HG02759 (cell line): ENCODE results near the gene PIP5K1A.
"Not testable (repeated sequence)": the region's sequence is repeated elsewhere in the genome, so short reads cannot be mapped to it uniquely, and the experiment has no call there.

Source experiments
- ATAC-seq: cut with Tn5 transposase; IDR thresholded peaks from one replicate; pipeline ENCODE4 v1.9.1; 2021; ENCODE audit warnings: mild to moderate bottlenecking, moderate library complexity; ENCODE audit not compliant: unreplicated experiment

PIP5K1A gene

GRCh38 chr1:151254217-151255213 lies 56.2 kb downstream of the PIP5K1A start, which contains the start of gene PSMD4:
Gene PSMD4 (plus strand): TSS chr1:151254734. CDS start chr1:151254783, 49 bp downstream.
- peak; percentile 94 for ATAC-seq

GRCh38 chr1:151255381-151255780 lies 57.0 kb downstream of the PIP5K1A start:
- ATAC-seq = no peak

DNA sequence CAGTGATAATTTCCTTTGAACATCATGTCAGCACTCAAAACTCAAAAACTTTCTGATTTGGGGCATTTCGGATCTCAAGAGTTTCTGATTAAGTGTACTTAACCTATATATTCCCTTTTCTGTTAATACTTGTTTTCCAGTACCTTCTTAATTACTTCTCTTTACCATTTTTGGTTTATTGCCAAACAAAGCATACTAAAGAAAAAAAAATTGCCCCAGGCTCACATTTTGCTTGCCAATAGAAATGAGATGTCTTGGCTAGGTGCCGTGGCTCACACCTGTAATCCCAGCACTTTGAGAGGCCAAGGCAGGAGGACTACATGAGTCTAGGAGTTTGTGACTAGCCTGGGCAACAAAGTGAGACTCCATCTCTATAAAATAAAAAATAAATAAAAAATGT lies 61.0 kb downstream of the PIP5K1A start:
- ATAC-seq = no peak

DNA sequence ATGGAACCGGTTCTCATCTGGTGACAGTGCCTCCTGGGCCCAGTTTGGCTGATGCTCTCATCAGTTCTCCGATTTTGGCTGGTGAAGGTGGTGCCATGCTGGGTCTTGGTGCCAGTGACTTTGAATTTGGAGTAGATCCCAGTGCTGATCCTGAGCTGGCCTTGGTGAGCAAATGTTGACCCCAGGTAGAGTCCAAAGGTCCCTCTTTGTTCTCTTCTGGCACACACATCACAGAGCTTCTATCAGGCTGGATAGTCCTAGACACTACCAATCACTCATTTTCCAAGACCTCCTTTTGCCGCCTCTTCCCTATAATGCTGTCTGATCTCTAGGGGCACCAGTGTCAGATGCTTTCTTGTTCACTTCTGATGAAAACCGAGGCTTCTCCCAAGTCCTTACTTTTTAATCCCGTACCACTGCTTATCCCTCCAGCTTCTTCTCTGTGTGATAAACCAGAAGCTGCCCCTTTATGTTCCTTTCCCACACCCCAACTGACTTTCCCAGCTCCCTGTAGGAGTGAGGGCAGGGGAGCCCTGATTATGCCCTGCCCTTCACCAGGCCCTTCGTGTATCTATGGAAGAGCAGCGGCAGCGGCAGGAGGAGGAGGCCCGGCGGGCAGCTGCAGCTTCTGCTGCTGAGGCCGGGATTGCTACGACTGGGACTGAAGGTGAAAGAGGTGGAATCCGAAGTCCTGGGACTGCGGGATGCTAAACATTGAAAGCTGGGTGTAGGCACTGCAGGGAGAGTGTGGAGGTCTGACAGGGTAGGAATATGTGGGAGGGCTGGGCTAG lies 67.3 kb downstream of the PIP5K1A start:
- no peak for ATAC-seq

GRCh38 chr1:151266315-151266714 lies 68.0 kb downstream of the PIP5K1A start:
- no peak for ATAC-seq

- no peak for ATAC-seq
Observed at GRCh38 chr1:151266821-151267220, 68.5 kb downstream of the PIP5K1A start.

DNA sequence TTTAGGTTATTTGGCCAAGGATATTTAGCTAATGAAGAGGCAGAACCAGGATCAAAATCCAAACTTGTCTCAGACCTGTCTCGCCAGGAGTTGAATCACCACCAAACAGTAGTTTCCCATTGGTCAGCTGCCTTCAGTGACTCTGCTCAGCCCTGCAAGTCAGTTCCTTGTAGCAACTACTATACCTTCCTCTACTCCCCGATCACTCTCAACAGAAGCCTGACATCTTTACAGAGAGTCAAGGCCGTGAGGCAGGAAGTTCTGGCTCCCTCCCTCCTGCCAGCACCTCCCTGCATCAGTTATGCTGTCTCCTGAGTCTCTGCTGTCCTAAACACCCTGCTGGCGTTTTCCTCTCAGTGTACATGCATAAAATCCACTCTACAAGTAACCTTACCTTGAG lies 69.4 kb downstream of the PIP5K1A start:
- ATAC-seq = no peak

GRCh38 chr1:151273924-151274466 lies 75.6 kb downstream of the PIP5K1A start:
- no peak for ATAC-seq

DNA sequence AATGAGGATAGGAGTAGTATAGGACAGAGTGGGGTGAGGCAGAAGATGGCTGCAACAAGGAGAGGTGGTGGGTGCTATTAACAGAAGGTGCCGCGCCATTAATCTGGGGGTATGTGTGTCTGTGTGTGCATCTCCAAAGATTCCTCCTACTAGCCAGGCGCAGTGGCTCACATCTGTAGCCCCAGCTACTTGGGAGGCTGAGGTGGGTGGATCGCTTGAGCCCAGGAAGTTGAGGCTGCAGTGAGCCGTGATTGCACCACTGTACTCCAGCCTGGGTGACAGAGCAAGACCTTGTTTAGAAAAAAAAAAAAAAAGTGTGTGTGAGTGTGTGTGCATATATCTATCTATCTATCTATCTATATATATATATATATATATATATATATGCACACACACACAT lies 77.0 kb downstream of the PIP5K1A start:
- ATAC-seq = not testable (repeated sequence)

GRCh38 chr1:151277249-151277648 lies 78.9 kb downstream of the PIP5K1A start:
- ATAC-seq = no peak

- peak; percentile 37 for ATAC-seq
Observed at GRCh38 chr1:151281225-151281968, 83.0 kb downstream of the PIP5K1A start.

- peak; percentile 87 for ATAC-seq
Observed at GRCh38 chr1:151281969-151282882, 83.9 kb downstream of the PIP5K1A start, which contains the start of gene ZNF687. Gene ZNF687 (plus strand): TSS chr1:151282299. CDS start chr1:151286292, 3,993 bp downstream.

DNA sequence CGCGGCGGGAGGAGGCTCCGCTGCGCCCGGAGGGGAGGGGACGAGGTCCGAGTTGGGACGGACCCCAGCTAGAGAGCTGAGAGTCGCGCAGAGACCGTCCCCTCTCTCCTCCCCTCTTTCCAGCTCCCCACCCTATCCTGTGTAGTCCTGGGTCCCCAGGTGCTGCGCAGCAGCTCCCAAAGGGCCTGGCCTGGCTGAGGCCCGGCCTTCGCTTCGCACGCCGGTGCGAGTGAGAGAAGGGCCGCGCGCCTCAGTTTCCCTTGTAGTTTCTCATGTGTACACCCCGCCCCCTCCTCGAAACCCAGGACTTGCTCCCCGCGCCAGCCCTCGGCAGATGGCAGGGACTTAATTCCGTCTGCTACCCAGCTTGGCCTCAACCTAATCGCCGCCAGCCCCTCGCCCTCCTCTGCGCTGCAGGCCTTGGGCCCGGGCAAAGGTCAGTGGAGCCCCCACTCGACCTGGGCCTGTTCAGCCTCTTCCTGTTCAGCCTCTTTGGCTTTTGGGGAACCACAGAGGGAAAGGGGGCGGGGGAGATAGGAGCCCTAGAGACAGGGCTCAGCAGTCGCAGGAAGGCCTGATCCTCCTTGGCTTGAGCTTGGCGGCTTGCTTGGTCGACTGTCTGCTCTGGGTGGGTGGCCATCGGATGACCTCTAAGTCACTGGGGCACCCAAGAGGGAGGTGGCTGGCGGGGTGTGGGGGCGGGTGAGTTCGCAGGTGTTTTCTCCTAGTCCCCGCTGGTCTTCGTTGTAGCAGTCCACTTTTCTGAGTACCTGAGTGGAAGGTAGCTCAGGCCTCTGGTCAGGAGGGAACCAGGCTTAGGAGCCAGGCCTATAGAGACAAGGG lies 84.8 kb downstream of the PIP5K1A start:
- no peak for ATAC-seq

- no peak for ATAC-seq
Observed at GRCh38 chr1:151284013-151284577, 85.7 kb downstream of the PIP5K1A start.

- ATAC-seq = no peak
Observed at GRCh38 chr1:151286619-151287340, 88.4 kb downstream of the PIP5K1A start.

DNA sequence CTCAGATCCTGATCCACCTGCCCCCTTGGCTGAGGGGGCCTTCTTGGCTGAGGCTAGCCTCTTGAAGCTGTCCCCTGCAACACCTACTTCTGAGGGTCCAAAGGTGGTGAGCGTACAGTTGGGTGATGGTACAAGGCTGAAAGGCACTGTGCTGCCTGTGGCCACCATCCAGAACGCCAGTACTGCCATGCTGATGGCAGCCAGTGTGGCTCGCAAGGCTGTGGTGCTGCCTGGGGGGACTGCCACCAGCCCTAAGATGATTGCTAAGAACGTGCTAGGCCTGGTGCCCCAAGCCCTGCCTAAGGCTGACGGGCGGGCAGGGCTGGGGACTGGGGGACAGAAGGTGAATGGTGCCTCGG lies 89.0 kb downstream of the PIP5K1A start:
- no peak for ATAC-seq

DNA sequence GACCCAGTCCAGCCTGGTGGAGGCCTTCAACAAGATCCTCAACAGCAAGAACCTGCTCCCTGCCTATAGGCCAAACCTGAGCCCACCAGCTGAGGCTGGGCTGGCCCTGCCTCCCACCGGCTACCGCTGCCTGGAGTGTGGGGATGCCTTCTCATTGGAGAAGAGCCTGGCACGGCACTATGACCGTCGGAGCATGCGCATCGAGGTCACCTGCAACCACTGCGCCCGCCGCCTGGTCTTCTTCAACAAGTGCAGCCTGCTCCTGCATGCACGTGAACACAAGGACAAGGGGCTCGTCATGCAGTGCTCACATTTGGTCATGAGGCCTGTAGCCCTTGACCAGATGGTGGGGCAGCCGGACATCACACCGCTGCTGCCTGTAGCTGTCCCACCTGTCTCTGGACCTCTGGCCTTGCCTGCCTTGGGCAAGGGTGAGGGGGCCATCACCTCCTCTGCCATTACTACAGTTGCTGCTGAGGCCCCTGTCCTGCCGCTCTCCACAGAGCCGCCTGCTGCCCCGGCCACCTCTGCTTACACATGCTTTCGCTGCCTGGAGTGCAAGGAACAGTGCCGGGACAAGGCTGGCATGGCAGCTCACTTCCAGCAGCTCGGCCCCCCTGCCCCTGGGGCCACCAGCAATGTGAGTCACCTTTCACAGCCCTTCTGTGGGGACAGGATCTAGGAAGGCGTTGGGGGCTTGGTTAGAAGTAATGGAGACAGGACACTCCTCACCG lies 89.6 kb downstream of the PIP5K1A start:
- ATAC-seq = no peak
